ENCODE results near the gene RC3H2.
A peak's percentile ranks its signal among the peaks of the same experiment; 100 is the strongest.

GRCh38 chr9:122940454-122940748 is 35.2 kb upstream of the RC3H2 start:
- TF ChIP-seq POLR2A (IDR thresholded peaks at IDR 0.05; ENCODE audit: low read length) (peak; percentile 48), GATA1 (IDR thresholded peaks at IDR 0.05; ENCODE audit: low read depth, low read length) (no peak)
